Stimulated activated CD4-positive, alpha-beta T cell treated with anti-CD3 and anti-CD28 coated beads, TNF-alpha, amount 100 ng/mL, for 24 hours (primary cell): ENCODE data around the gene SHMT1.

Source experiments
- DNase-seq, 3 experiments: peaks; one replicate each; pipeline ENCODE4 v3.0.0-alpha.2; 2020; ENCODE audit warnings: low read depth in 3 of 3

SHMT1 gene

GRCh38 chr17:18285296-18285695 lies 78.1 kb downstream of the SHMT1 start:
- DNase-seq = no peak

DNA sequence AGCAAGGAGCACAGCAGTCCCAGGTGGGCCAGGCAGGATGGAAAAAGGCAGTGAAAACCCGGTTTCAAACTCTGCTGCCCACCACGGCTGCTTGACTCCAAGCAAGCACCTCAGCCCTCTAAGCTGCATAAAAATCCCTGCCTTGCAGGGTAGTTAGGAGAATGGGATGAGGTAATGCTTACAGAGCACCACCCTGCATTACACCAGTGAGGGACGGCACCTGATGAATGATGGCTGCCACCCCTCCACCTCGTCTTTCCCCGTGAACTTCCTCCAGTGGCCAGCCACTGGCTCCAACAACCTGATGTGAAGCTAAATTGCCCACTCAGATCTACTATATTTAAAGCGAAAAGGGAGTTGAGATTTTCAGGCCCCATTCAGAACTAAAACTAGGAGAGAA lies 81.6 kb downstream of the SHMT1 start:
- no peak for DNase-seq

DNA sequence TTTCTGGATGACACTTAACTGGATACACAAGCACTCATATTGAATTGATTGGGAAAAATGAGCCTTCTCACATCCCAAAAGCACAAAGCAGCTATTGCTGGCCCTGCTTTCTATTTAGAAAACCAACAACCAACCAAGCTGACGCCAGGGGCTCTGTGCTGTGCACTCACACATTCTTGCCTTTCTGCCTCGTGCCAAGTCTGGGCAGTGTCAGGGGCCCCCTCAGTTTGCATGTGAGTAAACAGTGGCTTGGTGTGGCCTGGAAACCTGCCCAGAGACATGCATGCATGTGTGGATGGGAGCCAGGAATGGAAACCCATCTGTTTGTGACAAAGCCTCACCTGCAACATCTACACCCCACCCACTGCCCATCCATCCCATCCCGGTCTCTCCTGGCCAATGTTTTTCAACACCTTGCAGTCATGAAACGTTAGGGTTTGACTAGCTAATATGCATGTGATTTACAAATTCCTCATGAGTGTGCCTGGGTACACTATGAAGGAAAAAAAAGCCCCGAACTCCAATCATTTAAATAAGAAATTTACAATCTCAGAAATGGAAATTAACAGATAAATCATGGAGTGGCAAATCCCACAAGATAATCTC lies 82.5 kb downstream of the SHMT1 start:
- no peak for DNase-seq

DNA sequence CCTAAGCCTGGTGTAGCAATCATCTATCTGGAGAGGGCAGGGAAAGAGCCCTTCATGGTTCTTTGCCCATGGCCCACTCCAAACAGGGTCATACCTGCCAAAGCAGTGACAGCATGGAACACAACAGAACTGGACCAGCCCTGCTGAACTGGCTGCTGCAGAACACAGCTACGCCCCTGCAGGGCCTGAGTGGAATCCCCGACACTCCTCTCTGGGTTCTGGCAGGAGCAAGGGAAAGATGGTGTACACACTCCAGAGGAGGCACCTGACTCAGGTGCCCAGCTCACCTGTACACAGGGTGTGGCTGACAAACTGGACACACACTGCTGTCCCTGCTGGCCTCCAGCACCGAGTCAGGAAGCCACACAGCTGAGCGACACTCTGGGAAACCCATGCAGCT lies 83.1 kb downstream of the SHMT1 start:
- DNase-seq = no peak

GRCh38 chr17:18278867-18279266 lies 84.5 kb downstream of the SHMT1 start:
- DNase-seq = no peak
